Measurements from ENCODE around the gene ATAD1. TPM values are rescaled to one million over a fixed set of nuclear protein-coding genes. Genes with fewer than 3 reads are reported as not detected.

ATAD1 gene
- total RNA-seq, 4 donors from 2014 or later = 36.6 to 52.8 (median 45.8) TPM

GRCh38 chr10:87734987-87735827 lies 82.8 kb downstream of the ATAD1 start:
- Histone ChIP-seq H3K27me3 (no peaks in the 10 kb centered on the region), H3K4me1 (peaks cover 0 to 9% (median 4%) of the 10 kb centered on the region in 3 donors), H3K9me3 (no peaks in the 10 kb centered on the region), H3K4me3 (no peak overlapping the region), H3K36me3 (no peaks in the 10 kb centered on the region), H3K27ac (peak overlapping the region in 1 of 4 donors; percentile 42)
- 22 to 40% methylated on average over 4 to 5 of the region's 7 CpGs for WGBS, 2 donors (ENCODE audit: low coverage in 1 of 2)
- ATAC-seq = peak; percentile 72
- TF ChIP-seq, protein P1, sequence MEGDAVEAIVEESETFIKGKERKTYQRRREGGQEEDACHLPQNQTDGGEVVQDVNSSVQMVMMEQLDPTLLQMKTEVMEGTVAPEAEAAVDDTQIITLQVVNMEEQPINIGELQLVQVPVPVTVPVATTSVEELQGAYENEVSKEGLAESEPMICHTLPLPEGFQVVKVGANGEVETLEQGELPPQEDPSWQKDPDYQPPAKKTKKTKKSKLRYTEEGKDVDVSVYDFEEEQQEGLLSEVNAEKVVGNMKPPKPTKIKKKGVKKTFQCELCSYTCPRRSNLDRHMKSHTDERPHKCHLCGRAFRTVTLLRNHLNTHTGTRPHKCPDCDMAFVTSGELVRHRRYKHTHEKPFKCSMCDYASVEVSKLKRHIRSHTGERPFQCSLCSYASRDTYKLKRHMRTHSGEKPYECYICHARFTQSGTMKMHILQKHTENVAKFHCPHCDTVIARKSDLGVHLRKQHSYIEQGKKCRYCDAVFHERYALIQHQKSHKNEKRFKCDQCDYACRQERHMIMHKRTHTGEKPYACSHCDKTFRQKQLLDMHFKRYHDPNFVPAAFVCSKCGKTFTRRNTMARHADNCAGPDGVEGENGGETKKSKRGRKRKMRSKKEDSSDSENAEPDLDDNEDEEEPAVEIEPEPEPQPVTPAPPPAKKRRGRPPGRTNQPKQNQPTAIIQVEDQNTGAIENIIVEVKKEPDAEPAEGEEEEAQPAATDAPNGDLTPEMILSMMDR (IDR thresholded peaks at IDR 0.05) = peak; percentile 50 to 80 (median 72)
- no peak for TF ChIP-seq EP300 (IDR thresholded peaks at IDR 0.05)

DNA sequence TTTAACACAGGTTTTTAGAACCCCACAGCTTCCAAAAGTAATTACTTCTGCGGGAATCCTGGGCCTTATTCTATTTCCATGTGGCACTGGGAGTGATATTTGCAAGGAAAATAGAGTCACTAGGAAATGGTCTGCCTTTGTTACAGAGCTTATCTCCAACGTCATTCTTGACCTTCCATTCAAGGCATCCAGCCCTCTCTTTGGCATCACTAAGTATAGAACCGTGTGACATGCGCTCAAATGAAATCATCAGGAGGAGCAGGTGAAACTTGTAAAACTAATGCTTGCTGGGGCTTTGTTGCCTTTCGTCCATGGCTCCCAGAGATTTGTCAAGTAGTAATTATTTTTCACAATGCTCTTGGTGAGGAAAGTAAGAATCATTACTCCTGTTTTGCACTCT lies 84.9 kb downstream of the ATAD1 start:
- ATAC-seq = no peak

DNA sequence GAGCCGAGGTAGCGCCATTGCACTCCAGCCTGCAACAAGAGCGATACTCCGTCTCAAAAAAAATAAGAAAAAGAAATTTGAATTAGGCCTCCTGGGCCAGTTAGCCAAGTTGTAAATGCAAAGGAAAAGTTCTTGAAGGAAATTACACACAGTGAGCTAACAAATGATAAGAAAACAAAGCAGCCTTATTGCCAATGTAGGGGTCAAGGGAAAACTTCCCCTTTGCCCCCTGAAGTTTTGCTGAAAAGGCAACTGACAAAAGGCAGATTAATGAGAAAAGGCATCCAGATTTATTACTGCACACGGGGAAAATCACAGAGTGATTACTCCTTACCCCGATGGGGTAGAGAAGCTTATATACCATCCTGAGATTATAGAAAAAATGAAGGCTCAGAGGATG lies 88.1 kb downstream of the ATAD1 start:
- Histone ChIP-seq H3K9me3 (no peaks in the 10 kb centered on the region), H3K27ac (no peak overlapping the region), H3K4me3 (no peak overlapping the region), H3K36me3 (peaks cover 0 to 11% of the 10 kb centered on the region in 2 donors), H3K27me3 (no peaks in the 10 kb centered on the region), H3K4me1 (peaks cover 0 to 4% (median 3%) of the 10 kb centered on the region in 3 donors)
- TF ChIP-seq POLR2AphosphoS5 (IDR thresholded peaks at IDR 0.05) (no peak), POLR2A (IDR thresholded peaks at IDR 0.05) (no peak), EP300 (IDR thresholded peaks at IDR 0.05) (no peak)
- TF ChIP-seq, protein P1 (IDR thresholded peaks at IDR 0.05) = no peak
- WGBS, 2 donors (ENCODE audit: low coverage in 1 of 2) = 85 to 88% methylated on average over 4 to 5 of the region's 6 CpGs
- no peak for ATAC-seq

More for the DNA sequence above, 84.9 kb downstream of the ATAD1 start:
- peaks cover 0 to 1% of the 10 kb centered on the region in 2 donors for H3K36me3 ChIP-seq
- TF ChIP-seq POLR2AphosphoS5 (IDR thresholded peaks at IDR 0.05) = no peak
- TF ChIP-seq EP300 (IDR thresholded peaks at IDR 0.05) = no peak
- TF ChIP-seq, protein P1 (IDR thresholded peaks at IDR 0.05) = no peak
- no peak for TF ChIP-seq POLR2A (IDR thresholded peaks at IDR 0.05)
- 66 to 75% methylated on average over 5 of the region's 5 CpGs for WGBS, 2 donors (ENCODE audit: low coverage in 1 of 2)
- peaks cover 0 to 9% (median 4%) of the 10 kb centered on the region in 3 donors for H3K4me1 ChIP-seq
- H3K4me3 ChIP-seq = no peak overlapping the region
- no peaks in the 10 kb centered on the region for H3K9me3 ChIP-seq
- no peak overlapping the region for H3K27ac ChIP-seq
- no peaks in the 10 kb centered on the region for H3K27me3 ChIP-seq

- Histone ChIP-seq H3K27ac (no peak overlapping the region), H3K9me3 (no peaks in the 10 kb centered on the region), H3K27me3 (no peaks in the 10 kb centered on the region), H3K4me3 (no peak overlapping the region), H3K36me3 (peaks cover 0 to 11% of the 10 kb centered on the region in 2 donors), H3K4me1 (peaks cover 0 to 10% (median 2%) of the 10 kb centered on the region in 3 donors)
- ATAC-seq = no peak
- TF ChIP-seq POLR2A (IDR thresholded peaks at IDR 0.05) (no peak), EP300 (IDR thresholded peaks at IDR 0.05) (no peak), POLR2AphosphoS5 (IDR thresholded peaks at IDR 0.05) (no peak)
- TF ChIP-seq, protein P1 (IDR thresholded peaks at IDR 0.05) = no peak
- WGBS, 2 donors (ENCODE audit: low coverage in 1 of 2) = 96 to 98% methylated on average over 5 of the region's 5 CpGs
Measured at GRCh38 chr10:87724789-87725188, 93.2 kb downstream of the ATAD1 start.

DNA sequence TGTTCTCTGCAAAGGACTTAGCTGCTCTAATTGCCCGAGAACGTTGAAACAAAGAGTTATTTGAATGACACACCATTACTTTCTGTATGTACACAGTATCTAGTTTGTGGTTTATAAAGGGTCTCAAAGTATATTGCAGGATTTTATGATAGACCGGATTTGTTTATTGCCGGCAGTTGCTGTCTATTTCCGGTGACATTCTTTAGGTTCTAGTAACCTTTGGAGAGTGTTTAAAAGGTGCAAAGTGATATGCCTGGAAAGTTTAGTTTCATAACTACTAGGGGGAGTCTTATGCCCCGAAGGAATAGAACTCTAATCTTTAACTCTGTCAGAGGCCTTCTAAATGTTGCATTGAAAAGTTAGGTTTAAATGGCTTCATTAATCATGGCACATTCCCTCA lies 94.5 kb downstream of the ATAD1 start:
- Histone ChIP-seq H3K4me3 (no peak overlapping the region), H3K9me3 (no peaks in the 10 kb centered on the region), H3K27ac (no peak overlapping the region), H3K27me3 (no peaks in the 10 kb centered on the region), H3K36me3 (peaks cover 0 to 11% of the 10 kb centered on the region in 2 donors), H3K4me1 (peaks cover 0 to 10% (median 2%) of the 10 kb centered on the region in 3 donors)
- no peak for ATAC-seq
- TF ChIP-seq, protein P1 (IDR thresholded peaks at IDR 0.05) = no peak
- no peak for TF ChIP-seq EP300 (IDR thresholded peaks at IDR 0.05)
- no peak for TF ChIP-seq POLR2A (IDR thresholded peaks at IDR 0.05)
- no peak for TF ChIP-seq POLR2AphosphoS5 (IDR thresholded peaks at IDR 0.05)
- 20 to 34% methylated on average over 5 to 6 of the region's 6 CpGs for WGBS, 2 donors (ENCODE audit: low coverage in 1 of 2)

Data from gastroesophageal sphincter (tissue), 4 donors.